Fibroblast of villous mesenchyme (primary cell): ENCODE data around the gene RBMS3. TPM values are rescaled to one million over a fixed set of nuclear protein-coding genes. Genes with fewer than 3 reads are reported as not detected.
A peak's percentile ranks its signal among the peaks of the same experiment; 100 is the strongest.

Experiments
- DNase-seq: peaks from one replicate; pipeline ENCODE4 v3.0.0-alpha.2; 2010; ENCODE audit warnings: low read depth
- H3K4me3 ChIP-seq: 2 replicates; pipeline ENCODE4 v1.5.1; 2011; ENCODE audit warnings: low read depth, mild to moderate bottlenecking, low read length
- CTCF ChIP-seq: IDR thresholded peaks from 2 replicates; pipeline ENCODE4 v1.5.1; 2012; ENCODE audit warnings: low read depth, mild to moderate bottlenecking, low read length; ENCODE audit not compliant: insufficient read depth
- total RNA-seq: library from RNA; depleted of rRNA; stranded (reverse); fragments of >200 nt; gene quantifications from 2 replicates; pipeline ENCODE4 v1.2.3, GENCODE V29; 2012

Gene RBMS3
- total RNA-seq, 1 donor: 85.9 TPM

- no peak overlapping the region for H3K4me3 ChIP-seq
- no peak for TF ChIP-seq CTCF
- peak; percentile 83 for DNase-seq
These were observed 413.0 kb downstream of the RBMS3 start for GRCh38 chr3:29693863-29694262.

- H3K4me3 ChIP-seq: no peak overlapping the region
- no peak for TF ChIP-seq CTCF
- DNase-seq: no peak
These were observed 413.5 kb downstream of the RBMS3 start for GRCh38 chr3:29694331-29694730.

GRCh38 chr3:29694783-29695182 is 413.9 kb downstream of the RBMS3 start:
- DNase-seq: peak; percentile 94
- no peak overlapping the region for H3K4me3 ChIP-seq
- no peak for TF ChIP-seq CTCF

GRCh38 chr3:29695201-29695600 is 414.3 kb downstream of the RBMS3 start:
- H3K4me3 ChIP-seq: no peak overlapping the region
- DNase-seq: no peak
- TF ChIP-seq CTCF: no peak

GRCh38 chr3:29695643-29696198 is 414.9 kb downstream of the RBMS3 start:
- no peak for TF ChIP-seq CTCF
- no peak overlapping the region for H3K4me3 ChIP-seq

GRCh38 chr3:29696311-29696710 is 415.4 kb downstream of the RBMS3 start:
- no peak for TF ChIP-seq CTCF
- no peak overlapping the region for H3K4me3 ChIP-seq
- DNase-seq: no peak

More at GRCh38 chr3:29695643-29696198, 414.9 kb downstream of the RBMS3 start:
- peak; percentile 97 for DNase-seq

GRCh38 chr3:29697989-29698388 is 417.1 kb downstream of the RBMS3 start:
- DNase-seq: no peak
- no peak overlapping the region for H3K4me3 ChIP-seq

More at GRCh38 chr3:29697989-29698388, 417.1 kb downstream of the RBMS3 start:
- TF ChIP-seq CTCF: no peak
